ENCODE data around the gene IL32.
"Not testable (repeated sequence)": the region's sequence is repeated elsewhere in the genome, so short reads cannot be mapped to it uniquely, and the experiment has no call there.

IL32 gene

GRCh38 chr16:3074860-3075522 is 9.6 kb downstream of the IL32 start:
- H3K36me3 ChIP-seq (ENCODE audit: control insufficient read depth, insufficient read depth, low read length) = no peaks in the 10 kb centered on the region
- DNase-seq = no peak
- no peak overlapping the region for H2BK15ac ChIP-seq (replicated peaks; ENCODE audit: low read depth)
- H3K27me3 ChIP-seq (ENCODE audit: insufficient read depth, low read length, poor library complexity) = no peaks in the 10 kb centered on the region
- H3K79me1 ChIP-seq (ENCODE audit: low read length) = no peaks in the 10 kb centered on the region
- no peak overlapping the region for H2AK5ac ChIP-seq (ENCODE audit: low read length)
- H3K27ac ChIP-seq (ENCODE audit: low read depth, low read length) = no peak overlapping the region
- H3K4me1 ChIP-seq (ENCODE audit: control insufficient read depth, low read depth, low read length) = no peaks in the 10 kb centered on the region
- no peak overlapping the region for H3K23ac ChIP-seq (ENCODE audit: low read length)
- no peak overlapping the region for H3K56ac ChIP-seq (ENCODE audit: low read length)
- H2BK5ac ChIP-seq (ENCODE audit: low read length) = no peak overlapping the region
- no peak overlapping the region for H3K9ac ChIP-seq (ENCODE audit: low read length)
- no peak overlapping the region for H4K5ac ChIP-seq (ENCODE audit: low read length)
- WGBS (ENCODE audit: extremely low coverage, insufficient coverage, low lambda C conversion rate) = no CpG with 5 or more reads among the region's 9 CpGs
- no peak overlapping the region for H3K4me3 ChIP-seq (ENCODE audit: low read length)
- no peak overlapping the region for H4K8ac ChIP-seq (ENCODE audit: low read depth, low read length)
- no peaks in the 10 kb centered on the region for H3K79me2 ChIP-seq (ENCODE audit: control insufficient read depth, insufficient read depth, low read length)
- no peak overlapping the region for H3K4ac ChIP-seq (ENCODE audit: low read depth, low read length)
- H3K18ac ChIP-seq (ENCODE audit: low read length) = no peak overlapping the region
- no peak overlapping the region for H2BK120ac ChIP-seq (ENCODE audit: low read depth, low read length)
- H3K4me2 ChIP-seq (ENCODE audit: low read length) = no peak overlapping the region

GRCh38 chr16:3075523-3075915 is 10.1 kb downstream of the IL32 start:
- no CpG with 5 or more reads among the region's 10 CpGs for WGBS (ENCODE audit: extremely low coverage, insufficient coverage, low lambda C conversion rate)
- Histone ChIP-seq H2BK120ac (ENCODE audit: low read depth, low read length) (no peak overlapping the region), H3K9ac (ENCODE audit: low read length) (no peak overlapping the region), H3K79me1 (ENCODE audit: low read length) (no peaks in the 10 kb centered on the region), H3K27me3 (ENCODE audit: insufficient read depth, low read length, poor library complexity) (no peaks in the 10 kb centered on the region), H4K8ac (ENCODE audit: low read depth, low read length) (no peak overlapping the region), H3K4ac (ENCODE audit: low read depth, low read length) (no peak overlapping the region), H3K79me2 (ENCODE audit: control insufficient read depth, insufficient read depth, low read length) (no peaks in the 10 kb centered on the region), H3K23ac (ENCODE audit: low read length) (no peak overlapping the region), H2BK5ac (ENCODE audit: low read length) (no peak overlapping the region), H2BK15ac (replicated peaks; ENCODE audit: low read depth) (no peak overlapping the region), H3K4me1 (ENCODE audit: control insufficient read depth, low read depth, low read length) (no peaks in the 10 kb centered on the region), H3K18ac (ENCODE audit: low read length) (no peak overlapping the region), H2AK5ac (ENCODE audit: low read length) (no peak overlapping the region), H3K36me3 (ENCODE audit: control insufficient read depth, insufficient read depth, low read length) (no peaks in the 10 kb centered on the region), H3K27ac (ENCODE audit: low read depth, low read length) (no peak overlapping the region), H4K5ac (ENCODE audit: low read length) (no peak overlapping the region), H3K4me3 (ENCODE audit: low read length) (no peak overlapping the region), H3K4me2 (ENCODE audit: low read length) (no peak overlapping the region), H3K56ac (ENCODE audit: low read length) (no peak overlapping the region)
- no peak for DNase-seq

GRCh38 chr16:3075946-3076345 is 10.5 kb downstream of the IL32 start:
- not testable (repeated sequence) for H3K23ac ChIP-seq (ENCODE audit: low read length); H3K79me2 ChIP-seq (ENCODE audit: control insufficient read depth, insufficient read depth, low read length); H2BK5ac ChIP-seq (ENCODE audit: low read length); H2BK15ac ChIP-seq (replicated peaks; ENCODE audit: low read depth); H4K8ac ChIP-seq (ENCODE audit: low read depth, low read length); H3K36me3 ChIP-seq (ENCODE audit: control insufficient read depth, insufficient read depth, low read length); DNase-seq; H3K4me3 ChIP-seq (ENCODE audit: low read length); H3K56ac ChIP-seq (ENCODE audit: low read length); H3K4me1 ChIP-seq (ENCODE audit: control insufficient read depth, low read depth, low read length); H3K79me1 ChIP-seq (ENCODE audit: low read length); H3K4ac ChIP-seq (ENCODE audit: low read depth, low read length); H3K27ac ChIP-seq (ENCODE audit: low read depth, low read length); H2AK5ac ChIP-seq (ENCODE audit: low read length); H2BK120ac ChIP-seq (ENCODE audit: low read depth, low read length); H3K9ac ChIP-seq (ENCODE audit: low read length); H4K5ac ChIP-seq (ENCODE audit: low read length); H3K18ac ChIP-seq (ENCODE audit: low read length); H3K27me3 ChIP-seq (ENCODE audit: insufficient read depth, low read length, poor library complexity); H3K4me2 ChIP-seq (ENCODE audit: low read length)
- no CpG with 5 or more reads among the region's 6 CpGs for WGBS (ENCODE audit: extremely low coverage, insufficient coverage, low lambda C conversion rate)

- Histone ChIP-seq H3K23ac (ENCODE audit: low read length) (no peak overlapping the region), H2BK5ac (ENCODE audit: low read length) (no peak overlapping the region), H3K4me1 (ENCODE audit: control insufficient read depth, low read depth, low read length) (no peaks in the 10 kb centered on the region), H4K5ac (ENCODE audit: low read length) (no peak overlapping the region), H3K27ac (ENCODE audit: low read depth, low read length) (no peak overlapping the region), H2AK5ac (ENCODE audit: low read length) (no peak overlapping the region), H2BK120ac (ENCODE audit: low read depth, low read length) (no peak overlapping the region), H3K4me3 (ENCODE audit: low read length) (no peak overlapping the region), H3K79me2 (ENCODE audit: control insufficient read depth, insufficient read depth, low read length) (no peaks in the 10 kb centered on the region), H3K36me3 (ENCODE audit: control insufficient read depth, insufficient read depth, low read length) (no peaks in the 10 kb centered on the region), H2BK15ac (replicated peaks; ENCODE audit: low read depth) (no peak overlapping the region), H4K8ac (ENCODE audit: low read depth, low read length) (no peak overlapping the region), H3K27me3 (ENCODE audit: insufficient read depth, low read length, poor library complexity) (no peaks in the 10 kb centered on the region), H3K4me2 (ENCODE audit: low read length) (no peak overlapping the region), H3K4ac (ENCODE audit: low read depth, low read length) (no peak overlapping the region), H3K79me1 (ENCODE audit: low read length) (no peaks in the 10 kb centered on the region), H3K9ac (ENCODE audit: low read length) (no peak overlapping the region), H3K56ac (ENCODE audit: low read length) (no peak overlapping the region), H3K18ac (ENCODE audit: low read length) (no peak overlapping the region)
- no peak for DNase-seq
- no CpG with 5 or more reads among the region's 6 CpGs for WGBS (ENCODE audit: extremely low coverage, insufficient coverage, low lambda C conversion rate)
These were observed 11.1 kb downstream of the IL32 start for GRCh38 chr16:3076577-3076976.

GRCh38 chr16:3080024-3080423 is 14.6 kb downstream of the IL32 start:
- Histone ChIP-seq H3K4me1 (ENCODE audit: control insufficient read depth, low read depth, low read length) (no peaks in the 10 kb centered on the region), H4K8ac (ENCODE audit: low read depth, low read length) (no peak overlapping the region), H3K4me3 (ENCODE audit: low read length) (no peak overlapping the region), H2BK5ac (ENCODE audit: low read length) (no peak overlapping the region), H4K5ac (ENCODE audit: low read length) (no peak overlapping the region), H2BK15ac (replicated peaks; ENCODE audit: low read depth) (no peak overlapping the region), H3K79me2 (ENCODE audit: control insufficient read depth, insufficient read depth, low read length) (no peaks in the 10 kb centered on the region), H3K23ac (ENCODE audit: low read length) (no peak overlapping the region), H2AK5ac (ENCODE audit: low read length) (no peak overlapping the region), H3K56ac (ENCODE audit: low read length) (no peak overlapping the region), H3K4me2 (ENCODE audit: low read length) (no peak overlapping the region), H2BK120ac (ENCODE audit: low read depth, low read length) (no peak overlapping the region), H3K36me3 (ENCODE audit: control insufficient read depth, insufficient read depth, low read length) (no peaks in the 10 kb centered on the region), H3K4ac (ENCODE audit: low read depth, low read length) (no peak overlapping the region), H3K79me1 (ENCODE audit: low read length) (no peaks in the 10 kb centered on the region), H3K18ac (ENCODE audit: low read length) (no peak overlapping the region), H3K9ac (ENCODE audit: low read length) (no peak overlapping the region), H3K27me3 (ENCODE audit: insufficient read depth, low read length, poor library complexity) (no peaks in the 10 kb centered on the region), H3K27ac (ENCODE audit: low read depth, low read length) (no peak overlapping the region)
- WGBS (ENCODE audit: extremely low coverage, insufficient coverage, low lambda C conversion rate) = no CpG with 5 or more reads among the region's 17 CpGs
- no peak for DNase-seq

- not testable (repeated sequence) for H2BK15ac ChIP-seq (replicated peaks; ENCODE audit: low read depth); H3K4me2 ChIP-seq (ENCODE audit: low read length); H3K79me1 ChIP-seq (ENCODE audit: low read length); H2BK120ac ChIP-seq (ENCODE audit: low read depth, low read length); H3K36me3 ChIP-seq (ENCODE audit: control insufficient read depth, insufficient read depth, low read length); H2AK5ac ChIP-seq (ENCODE audit: low read length); H3K23ac ChIP-seq (ENCODE audit: low read length); H3K27ac ChIP-seq (ENCODE audit: low read depth, low read length); H3K18ac ChIP-seq (ENCODE audit: low read length); DNase-seq; H2BK5ac ChIP-seq (ENCODE audit: low read length); H3K4me3 ChIP-seq (ENCODE audit: low read length); H3K79me2 ChIP-seq (ENCODE audit: control insufficient read depth, insufficient read depth, low read length); H3K4me1 ChIP-seq (ENCODE audit: control insufficient read depth, low read depth, low read length); H4K8ac ChIP-seq (ENCODE audit: low read depth, low read length); H4K5ac ChIP-seq (ENCODE audit: low read length); H3K27me3 ChIP-seq (ENCODE audit: insufficient read depth, low read length, poor library complexity); H3K4ac ChIP-seq (ENCODE audit: low read depth, low read length); H3K9ac ChIP-seq (ENCODE audit: low read length); H3K56ac ChIP-seq (ENCODE audit: low read length)
- WGBS (ENCODE audit: extremely low coverage, insufficient coverage, low lambda C conversion rate) = no CpG with 5 or more reads among the region's 13 CpGs
These were observed 16.5 kb downstream of the IL32 start for GRCh38 chr16:3081957-3082356.

Data from mesendoderm (in vitro differentiated cells).